Right ventricle myocardium superior (tissue), 1 donor: Measurements from ENCODE around the gene DGCR2. TPM values are rescaled to one million over a fixed set of nuclear protein-coding genes. Genes with fewer than 3 reads are reported as not detected.

Experiments
- ATAC-seq: fragments of 200-7000 bp; cut with Tn5 transposase; one replicate; pipeline ENCODE4 v1.9.1; 2020; ENCODE audit warnings: mild to moderate bottlenecking; ENCODE audit not compliant: poor library complexity
- DNase-seq: peaks from one replicate; pipeline ENCODE4 v3.0.0-alpha.2; 2020
- intact Hi-C: fragments of 100-400 bp; cut with DNase I; formaldehyde crosslinking; loops from one replicate; pipeline ENCODE4 v1.11.2; 2022
- total RNA-seq: library from RNA; stranded (reverse); fragmentation: NEBNext Ultra II Directional; extraction: Animal tissue kit (Norgen Biotek cat#: 25700); gene quantifications from one replicate; pipeline ENCODE4 v1.2.1, GENCODE V29; 2021
- donor health status: DM: no; HTN: yes; CAD: no; lungs with severe emphysema.

Gene DGCR2
- total RNA-seq, 1 donor from 2014 or later: 29.7 TPM

DNA sequence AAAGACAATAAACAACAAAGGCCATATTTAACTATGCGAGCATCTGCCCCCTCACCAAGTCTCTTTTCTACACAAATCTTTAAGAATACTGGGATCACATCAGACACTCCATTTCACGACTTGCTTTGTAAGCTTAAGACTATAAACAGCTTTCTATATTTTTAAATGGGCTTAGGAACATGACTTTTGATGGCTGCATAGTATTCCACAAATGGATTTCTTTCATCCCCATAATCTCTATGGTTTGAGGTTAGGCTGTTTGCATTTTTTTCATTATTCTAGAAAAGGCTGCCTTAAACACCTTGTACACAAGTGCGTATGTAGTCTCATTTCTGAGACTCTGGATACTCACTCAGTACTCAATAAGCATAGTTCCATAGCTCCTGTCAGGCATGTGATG is 52.8 kb downstream of the DGCR2 start:
- no peak for DNase-seq
- no peak for ATAC-seq
- intact Hi-C loops: no loop called here

DNA sequence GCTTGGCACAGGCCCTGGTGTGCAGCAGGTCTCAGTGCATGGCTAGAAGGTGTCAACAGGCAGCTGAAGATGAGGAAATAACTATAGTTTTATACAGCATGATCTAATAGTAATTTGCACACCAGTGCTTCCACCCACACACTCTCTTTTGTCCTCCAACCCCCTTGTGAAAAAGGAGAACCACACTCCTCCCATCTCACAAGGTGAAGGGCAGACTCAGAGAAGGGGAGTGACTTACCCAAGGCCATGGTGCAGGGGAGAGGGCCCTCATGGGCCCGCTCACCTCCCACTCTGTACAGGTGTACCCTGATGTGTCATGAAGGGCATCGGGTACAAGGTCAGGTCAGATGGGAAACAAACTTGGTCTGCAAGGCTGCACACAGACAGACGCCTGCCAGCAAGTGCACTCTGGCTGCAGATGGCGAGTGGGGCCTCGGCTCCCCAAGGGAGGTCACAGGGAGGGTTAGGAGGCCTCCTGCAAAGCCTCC is 53.4 kb downstream of the DGCR2 start:
- intact Hi-C loops: no loop called here
- ATAC-seq: no peak
- DNase-seq: no peak

DNA sequence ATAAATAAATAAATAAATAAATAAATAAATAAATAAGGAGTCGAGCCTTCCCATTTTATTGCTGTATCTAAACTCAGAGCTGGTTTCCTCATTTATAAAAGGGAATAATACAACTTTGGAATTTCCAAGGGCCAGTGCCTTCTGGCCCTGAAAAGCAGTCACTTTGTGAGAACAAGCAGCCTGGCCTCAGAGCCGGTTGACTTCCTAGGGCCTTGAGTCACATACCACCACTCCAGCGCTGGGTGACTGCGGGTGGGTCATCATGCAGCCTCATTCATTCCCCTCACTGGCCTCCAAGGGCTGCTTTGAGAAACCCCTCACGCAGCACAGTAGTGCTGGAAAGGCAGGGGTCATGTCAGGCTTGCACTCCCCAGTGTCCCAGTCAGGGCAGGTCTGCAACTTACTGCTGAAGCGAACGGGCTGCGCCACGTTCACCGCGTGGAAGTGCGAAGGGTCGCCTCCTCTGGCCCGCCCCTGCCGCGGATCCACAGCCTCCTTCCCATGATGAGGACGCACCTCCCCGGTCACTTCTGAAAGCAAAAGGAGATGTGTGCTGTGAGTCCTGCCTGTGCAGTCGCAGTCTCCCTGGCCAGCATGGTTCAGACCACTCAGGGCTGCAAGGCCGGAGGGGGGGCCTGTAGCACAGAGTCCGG is 54.4 kb downstream of the DGCR2 start:
- intact Hi-C loops: no loop called here
- DNase-seq: no peak
- ATAC-seq: no peak

DNA sequence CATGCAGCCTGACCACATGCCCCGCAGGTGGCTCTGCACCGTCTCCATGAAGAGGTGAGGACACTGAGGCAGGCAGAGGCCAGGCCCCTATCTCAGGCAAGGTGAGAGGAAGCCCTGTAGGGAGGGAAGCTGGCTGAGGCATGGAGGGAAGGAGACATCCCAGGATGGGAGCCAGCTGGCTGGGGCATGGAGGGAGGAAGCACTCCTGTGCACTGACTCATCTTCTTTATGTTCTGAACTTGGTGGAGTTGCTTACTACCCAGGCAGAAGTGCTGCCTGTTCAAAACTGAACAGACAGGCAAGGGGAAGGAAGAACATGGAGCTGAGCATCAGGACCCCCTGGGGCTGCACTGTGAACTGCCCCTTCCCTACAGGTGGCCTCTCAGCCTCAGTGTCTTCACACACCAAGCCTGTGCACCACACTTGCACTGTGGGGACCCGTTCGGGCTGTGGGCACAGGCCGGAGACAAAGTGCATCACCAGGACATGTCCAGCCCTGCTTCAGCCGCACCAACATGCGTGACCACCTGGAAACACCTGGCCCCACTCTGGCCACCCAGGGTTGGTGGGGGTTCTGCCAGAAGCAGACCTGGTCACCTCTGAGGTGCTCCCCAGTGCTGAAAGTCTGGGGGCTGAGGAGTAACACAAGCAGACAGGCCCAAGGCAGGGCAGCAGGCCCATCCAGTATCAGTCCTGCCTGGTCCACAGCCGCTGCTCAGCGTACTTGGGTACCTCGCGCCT is 55.5 kb downstream of the DGCR2 start:
- intact Hi-C loops: no loop called here
- ATAC-seq (no peak), DNase-seq (no peak)

GRCh38 chr22:19065929-19066328 is 56.3 kb downstream of the DGCR2 start:
- intact Hi-C loops: no loop called here
- ATAC-seq: no peak
- DNase-seq: no peak

DNA sequence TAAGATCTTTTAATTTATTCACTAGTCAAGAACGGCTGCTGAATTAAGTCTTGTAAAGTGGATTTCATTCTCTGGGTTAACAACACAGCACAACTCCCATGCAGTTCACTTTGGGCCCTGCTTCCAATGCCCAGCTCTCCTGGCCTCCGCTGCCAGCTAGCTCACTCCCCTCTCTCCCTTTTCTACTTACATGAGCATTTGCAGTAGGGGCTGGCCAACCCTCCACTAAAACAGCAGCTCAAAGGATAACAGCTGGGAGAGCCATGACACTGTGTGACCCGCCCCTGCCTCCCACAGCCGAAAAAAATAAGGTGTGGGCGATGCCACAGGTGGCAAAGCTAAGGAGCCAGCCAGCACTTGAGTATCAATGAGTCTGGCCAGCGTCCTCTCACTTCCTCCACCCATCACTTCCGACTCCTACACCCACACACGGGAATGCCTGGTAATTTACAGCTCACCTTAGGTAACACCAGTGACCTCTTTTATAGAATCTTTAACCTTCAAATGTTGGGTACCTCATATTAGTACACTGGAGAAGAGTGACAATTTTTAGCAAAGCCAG is 56.8 kb downstream of the DGCR2 start:
- intact Hi-C loops: no loop called here
- no peak for DNase-seq
- no peak for ATAC-seq

DNA sequence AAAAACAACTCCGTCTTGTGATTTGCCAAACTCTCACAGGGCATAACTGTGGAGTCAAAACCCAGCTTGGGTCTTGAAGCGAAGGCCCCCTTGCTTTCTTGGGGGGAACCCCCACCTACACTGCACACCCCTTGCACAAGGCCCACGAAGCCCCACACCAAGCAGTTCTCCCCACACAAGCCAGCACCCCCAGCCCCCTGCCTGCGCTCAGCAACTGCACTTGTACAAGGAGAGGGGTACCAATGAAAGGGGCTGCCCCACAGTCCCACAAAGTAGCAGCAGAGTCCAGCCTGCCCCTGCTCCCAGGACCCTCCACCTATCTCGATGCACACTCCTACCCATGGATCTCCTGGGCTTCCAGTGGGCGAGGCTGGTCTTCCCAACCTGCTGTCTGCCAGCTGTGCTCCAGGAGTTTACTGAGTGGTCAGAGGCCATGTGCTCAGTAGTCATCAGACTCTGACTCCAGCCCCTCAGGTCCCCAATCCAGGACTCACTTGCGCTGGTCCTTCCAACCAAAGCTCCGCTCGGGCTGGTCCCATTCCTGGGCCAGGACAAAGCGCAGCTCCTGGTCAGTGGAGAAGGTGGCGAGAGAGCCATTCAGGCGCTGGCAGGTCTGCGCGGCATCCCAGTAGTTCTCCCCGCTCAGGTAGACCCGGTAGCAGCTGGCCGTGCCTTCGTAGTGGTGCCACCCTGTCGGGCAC is 57.7 kb downstream of the DGCR2 start:
- intact Hi-C loops: no loop called here
- ATAC-seq (no peak), DNase-seq (no peak)

- DNase-seq (peak; percentile 61), ATAC-seq (peak; percentile 59)
- intact Hi-C loops: no loop called here
Observed at GRCh38 chr22:19063581-19064353, 58.4 kb downstream of the DGCR2 start.

- DNase-seq (no peak), ATAC-seq (no peak)
- intact Hi-C loops: no loop called here
Observed at GRCh38 chr22:19062943-19063308, 59.3 kb downstream of the DGCR2 start.

- ATAC-seq: peak; percentile 52
- DNase-seq: no peak
- intact Hi-C loops: no loop called here
Observed at GRCh38 chr22:19062139-19062942, 59.9 kb downstream of the DGCR2 start.

DNA sequence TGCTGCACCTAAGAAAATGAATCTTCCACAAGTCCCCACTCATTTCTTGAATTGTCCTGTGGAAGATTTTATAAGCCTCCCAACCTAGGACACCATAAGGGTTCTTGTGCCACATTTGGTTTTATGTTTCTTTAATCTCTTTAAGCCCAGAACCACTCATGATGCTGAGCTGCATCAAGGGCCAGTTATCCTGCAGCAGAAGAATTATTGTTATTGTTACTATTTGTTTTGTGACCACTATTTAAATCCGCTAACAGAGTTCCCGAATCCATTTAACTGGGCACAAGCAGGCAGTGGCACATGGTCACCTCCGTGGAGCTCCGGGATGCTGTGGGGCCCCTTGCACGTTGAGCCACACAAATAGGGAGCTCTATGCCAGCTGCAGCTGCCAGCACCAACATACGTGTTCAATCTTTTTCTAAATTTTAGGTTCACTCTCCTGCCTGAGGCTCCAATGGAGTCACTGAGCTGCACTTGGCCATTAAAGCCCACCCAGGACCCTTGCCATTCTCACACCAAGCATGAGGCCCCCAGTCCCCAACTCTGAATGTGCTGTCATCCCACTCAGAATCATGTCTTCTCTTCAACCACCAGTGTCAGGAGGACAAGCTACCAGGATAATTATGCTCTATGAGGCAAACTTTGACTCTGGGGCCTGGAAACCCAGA is 60.6 kb downstream of the DGCR2 start:
- DNase-seq (no peak), ATAC-seq (no peak)
- intact Hi-C loops: no loop called here

GRCh38 chr22:19060356-19061009 is 61.7 kb downstream of the DGCR2 start:
- no peak for DNase-seq
- ATAC-seq: no peak
- intact Hi-C loops: no loop called here

- intact Hi-C loops: no loop called here
- no peak for ATAC-seq
- DNase-seq: no peak
Observed at GRCh38 chr22:19059481-19060278, 62.5 kb downstream of the DGCR2 start.

DNA sequence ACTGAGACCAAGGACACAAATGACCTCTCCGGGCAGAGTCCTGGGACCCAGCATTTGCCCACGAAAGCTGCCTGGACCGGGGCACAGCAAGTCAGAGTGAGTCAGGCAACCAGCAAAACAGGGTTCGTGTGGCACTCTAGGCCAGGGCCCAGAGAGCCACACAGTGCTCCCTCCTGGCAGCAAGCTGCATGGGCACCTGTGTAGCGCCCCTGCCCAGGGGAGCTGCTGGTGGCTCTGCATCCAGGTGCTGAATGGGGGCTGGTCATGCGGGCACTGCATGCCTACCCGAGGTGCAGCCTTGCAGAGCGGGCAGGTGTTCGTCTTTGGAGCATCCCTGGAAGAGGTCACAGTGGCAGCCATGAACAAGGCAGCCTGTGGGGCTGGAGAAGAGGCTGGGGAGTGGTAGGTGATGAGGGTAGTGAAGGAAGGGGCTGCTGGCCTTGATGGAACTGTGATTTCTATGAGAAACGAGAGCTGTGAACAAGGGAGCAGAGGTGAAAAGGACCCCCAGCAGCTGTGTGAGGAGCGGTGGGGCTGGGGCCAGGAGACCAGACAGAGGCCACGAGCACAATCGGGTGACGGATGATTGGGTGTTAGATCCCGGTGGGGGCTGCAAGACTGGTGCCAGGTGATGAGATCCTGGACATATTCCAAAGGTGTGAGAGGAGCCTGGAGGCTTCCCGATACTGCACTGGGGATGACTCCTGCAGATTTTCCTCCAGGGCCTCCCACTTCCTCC is 63.3 kb downstream of the DGCR2 start:
- intact Hi-C loops: no loop called here
- no peak for DNase-seq

GRCh38 chr22:19057999-19058491 is 64.2 kb downstream of the DGCR2 start:
- intact Hi-C loops: no loop called here
- ATAC-seq (no peak), DNase-seq (no peak)

More for the DNA sequence above, 63.3 kb downstream of the DGCR2 start:
- ATAC-seq: no peak
